Astrocyte (in vitro differentiated cells and primary cell): ENCODE results near the gene EMP2. TPM values are rescaled to one million over a fixed set of nuclear protein-coding genes. Genes with fewer than 3 reads are reported as not detected.

Source experiments
- DNase-seq: peaks from one replicate; pipeline ENCODE4 v3.0.0-alpha.2; 2010; ENCODE audit warnings: low read depth
- FAIRE-seq: peaks from 2 replicates; lab custom pipeline; 2011; peaks lifted over from hg19 to GRCh38; lab: Jason Lieb, UNC
- H2AFZ ChIP-seq: 2 replicates; pipeline ENCODE4 v1.6.0; 2012; ENCODE audit warnings: low read depth, low read length, inconsistent platforms
- H3K27ac ChIP-seq: 2 replicates; pipeline ENCODE4 v1.5.1; 2011; ENCODE audit warnings: low read depth, low read length, inconsistent platforms
- H3K27me3 ChIP-seq: 2 replicates; pipeline ENCODE4 v1.6.0; 2011; ENCODE audit warnings: low read length, inconsistent platforms; ENCODE audit not compliant: insufficient read depth
- H3K36me3 ChIP-seq: 2 replicates; pipeline ENCODE4 v1.5.1; 2011; ENCODE audit warnings: low read length, inconsistent platforms; ENCODE audit not compliant: insufficient read depth
- H3K4me1 ChIP-seq: 2 replicates; pipeline ENCODE4 v1.5.1; 2011; ENCODE audit warnings: low read length, inconsistent platforms; ENCODE audit not compliant: insufficient read depth
- H3K4me2 ChIP-seq: 2 replicates; pipeline ENCODE4 v1.6.0; 2012; ENCODE audit warnings: low read length, inconsistent platforms
- H3K4me3 ChIP-seq: 2 replicates; pipeline ENCODE4 v1.5.1; 2011; ENCODE audit warnings: low read depth, mild to moderate bottlenecking, low read length, inconsistent platforms; ENCODE audit not compliant: insufficient read depth
- H3K79me2 ChIP-seq: 2 replicates; pipeline ENCODE4 v1.6.0; 2012; ENCODE audit warnings: mild to moderate bottlenecking, low read length, inconsistent platforms; ENCODE audit not compliant: insufficient read depth
- H3K9ac ChIP-seq: 2 replicates; pipeline ENCODE4 v1.6.0; 2012; ENCODE audit warnings: mild to moderate bottlenecking, low read length, inconsistent platforms
- H3K9me3 ChIP-seq: 2 replicates; pipeline ENCODE4 v1.5.1; 2012; ENCODE audit warnings: low read depth, mild to moderate bottlenecking, low read length, inconsistent platforms; ENCODE audit not compliant: insufficient read depth
- H4K20me1 ChIP-seq: 2 replicates; pipeline ENCODE4 v1.6.0; 2012; ENCODE audit warnings: low read length, inconsistent platforms; ENCODE audit not compliant: insufficient read depth
- H3K27ac Mint-ChIP-seq: one replicate; pipeline ENCODE4 v1.8.0; 2021; ENCODE audit warnings: mild to moderate bottlenecking, mixed read lengths; ENCODE audit not compliant: unreplicated experiment
- H3K27me3 Mint-ChIP-seq: one replicate; pipeline ENCODE4 v1.8.0; 2021; ENCODE audit warnings: low read depth, mixed read lengths; ENCODE audit not compliant: unreplicated experiment
- H3K36me3 Mint-ChIP-seq: one replicate; pipeline ENCODE4 v1.8.0; 2021; ENCODE audit warnings: low read depth, mixed read lengths; ENCODE audit not compliant: unreplicated experiment
- H3K4me1 Mint-ChIP-seq: one replicate; pipeline ENCODE4 v1.8.0; 2021; ENCODE audit warnings: low read depth, mixed read lengths; ENCODE audit not compliant: unreplicated experiment
- H3K4me3 Mint-ChIP-seq: one replicate; pipeline ENCODE4 v1.8.0; 2021; ENCODE audit warnings: mild to moderate bottlenecking, moderate library complexity, mixed read lengths; ENCODE audit not compliant: unreplicated experiment
- H3K9me3 Mint-ChIP-seq: one replicate; pipeline ENCODE4 v1.8.0; 2021; ENCODE audit warnings: mild to moderate bottlenecking, mixed read lengths; ENCODE audit not compliant: unreplicated experiment
- EZH2 ChIP-seq: IDR thresholded peaks from 2 replicates; pipeline ENCODE4 v1.6.1; 2012; ENCODE audit warnings: mild to moderate bottlenecking, low read length, inconsistent platforms; ENCODE audit not compliant: insufficient read depth
- total RNA-seq: library from RNA; stranded (reverse); gene quantifications from 2 replicates; pipeline ENCODE4 v1.2.1, GENCODE V29; 2021
- TF ChIP-seq, protein P1 (sequence below): IDR thresholded peaks from 2 replicates; pipeline ENCODE4 v1.5.1; 2011; ENCODE audit warnings: low read depth, mild to moderate bottlenecking, inconsistent platforms, low read length, moderate library complexity; ENCODE audit not compliant: insufficient read depth

EMP2 gene
- total RNA-seq, 1 donor from 2014 or later, result 1.7 TPM

DNA sequence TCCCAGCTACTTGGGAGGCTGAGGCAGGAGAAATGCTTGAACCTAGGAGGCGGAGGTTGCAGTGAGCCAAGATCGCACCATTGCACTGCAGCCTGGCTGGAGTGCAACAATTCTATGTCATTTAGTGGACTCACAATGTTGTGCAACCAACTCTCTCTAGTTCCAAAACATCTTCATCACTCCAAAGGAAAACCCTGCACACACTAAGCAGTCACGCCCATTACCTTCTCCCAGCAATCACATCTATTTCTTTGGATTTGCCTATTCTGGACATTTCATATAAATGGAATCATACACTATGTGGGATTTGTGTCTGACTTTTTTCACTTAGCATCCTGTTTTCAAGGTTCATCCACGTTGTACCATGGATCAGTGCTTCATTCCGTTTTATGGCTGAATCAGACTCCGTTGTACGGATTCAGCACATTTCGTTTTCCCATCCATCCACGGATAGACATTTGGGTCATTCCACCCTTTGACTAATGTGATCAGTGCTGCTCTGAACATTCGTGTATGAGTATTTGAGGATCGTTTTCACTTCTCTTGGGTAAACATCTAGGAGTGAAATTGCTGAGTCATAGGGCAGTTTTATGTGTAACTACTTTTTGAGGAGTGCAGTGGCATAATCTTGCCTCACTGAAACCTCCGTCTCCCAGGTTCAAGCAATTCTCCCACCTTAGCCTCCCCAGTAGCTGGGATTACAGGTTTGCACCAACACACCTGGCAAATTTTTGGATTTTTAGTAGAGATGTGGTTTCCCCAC is 45.4 kb upstream of the EMP2 start:
- H3K27ac Mint-ChIP-seq, result no peak overlapping the region
- H3K4me1 Mint-ChIP-seq, result no peaks in the 10 kb centered on the region
- H3K36me3 Mint-ChIP-seq, result no peaks in the 10 kb centered on the region
- peaks cover 2% of the 10 kb centered on the region for H3K9me3 Mint-ChIP-seq
- H3K9ac ChIP-seq, result no peak overlapping the region
- H3K79me2 ChIP-seq, result no peaks in the 10 kb centered on the region
- no peak overlapping the region for H3K4me3 ChIP-seq
- TF ChIP-seq, protein P1, sequence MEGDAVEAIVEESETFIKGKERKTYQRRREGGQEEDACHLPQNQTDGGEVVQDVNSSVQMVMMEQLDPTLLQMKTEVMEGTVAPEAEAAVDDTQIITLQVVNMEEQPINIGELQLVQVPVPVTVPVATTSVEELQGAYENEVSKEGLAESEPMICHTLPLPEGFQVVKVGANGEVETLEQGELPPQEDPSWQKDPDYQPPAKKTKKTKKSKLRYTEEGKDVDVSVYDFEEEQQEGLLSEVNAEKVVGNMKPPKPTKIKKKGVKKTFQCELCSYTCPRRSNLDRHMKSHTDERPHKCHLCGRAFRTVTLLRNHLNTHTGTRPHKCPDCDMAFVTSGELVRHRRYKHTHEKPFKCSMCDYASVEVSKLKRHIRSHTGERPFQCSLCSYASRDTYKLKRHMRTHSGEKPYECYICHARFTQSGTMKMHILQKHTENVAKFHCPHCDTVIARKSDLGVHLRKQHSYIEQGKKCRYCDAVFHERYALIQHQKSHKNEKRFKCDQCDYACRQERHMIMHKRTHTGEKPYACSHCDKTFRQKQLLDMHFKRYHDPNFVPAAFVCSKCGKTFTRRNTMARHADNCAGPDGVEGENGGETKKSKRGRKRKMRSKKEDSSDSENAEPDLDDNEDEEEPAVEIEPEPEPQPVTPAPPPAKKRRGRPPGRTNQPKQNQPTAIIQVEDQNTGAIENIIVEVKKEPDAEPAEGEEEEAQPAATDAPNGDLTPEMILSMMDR, result no peak
- TF ChIP-seq EZH2, result no peak
- FAIRE-seq, result no peak
- no peaks in the 10 kb centered on the region for H3K36me3 ChIP-seq
- H3K27me3 Mint-ChIP-seq, result peaks cover 10% of the 10 kb centered on the region
- H3K27ac ChIP-seq, result no peak overlapping the region
- H3K4me1 ChIP-seq, result no peaks in the 10 kb centered on the region
- no peaks in the 10 kb centered on the region for H3K27me3 ChIP-seq
- no peak overlapping the region for H3K4me2 ChIP-seq
- H3K4me3 Mint-ChIP-seq, result no peak overlapping the region
- no peak overlapping the region for H2AFZ ChIP-seq
- no peaks in the 10 kb centered on the region for H3K9me3 ChIP-seq
- DNase-seq, result peak; percentile 32
- H4K20me1 ChIP-seq, result no peaks in the 10 kb centered on the region

DNA sequence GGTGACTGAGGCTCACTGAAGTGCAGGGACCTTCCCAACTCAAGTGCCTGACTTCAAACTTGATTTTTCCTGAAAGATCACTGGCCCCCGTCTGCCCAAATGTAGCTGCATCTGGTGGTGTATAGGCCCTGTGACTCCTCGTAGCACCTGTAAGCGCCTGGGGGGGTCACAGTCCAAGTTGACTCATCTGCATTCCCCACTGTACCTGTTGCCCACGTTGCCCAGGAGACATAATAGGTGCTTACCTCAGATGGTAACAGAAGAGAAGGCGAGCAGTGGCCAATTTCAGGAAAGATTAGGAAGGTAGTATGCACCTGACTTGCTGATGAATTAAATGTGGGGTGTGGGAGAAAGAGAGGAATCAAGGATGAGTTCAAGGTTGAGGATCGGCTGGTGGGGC is 44.1 kb upstream of the EMP2 start:
- H3K4me3 ChIP-seq, result no peak overlapping the region
- H4K20me1 ChIP-seq, result no peaks in the 10 kb centered on the region
- H3K27me3 ChIP-seq, result no peaks in the 10 kb centered on the region
- FAIRE-seq (no peak), DNase-seq (no peak)
- no peak overlapping the region for H3K27ac ChIP-seq
- no peaks in the 10 kb centered on the region for H3K9me3 ChIP-seq
- TF ChIP-seq, protein P1, result no peak
- no peak for TF ChIP-seq EZH2
- H2AFZ ChIP-seq, result no peak overlapping the region
- H3K9ac ChIP-seq, result no peak overlapping the region
- Mint-ChIP-seq H3K27ac (no peak overlapping the region), H3K36me3 (no peaks in the 10 kb centered on the region), H3K27me3 (peaks cover 17% of the 10 kb centered on the region), H3K9me3 (peaks cover 2% of the 10 kb centered on the region), H3K4me3 (no peak overlapping the region), H3K4me1 (no peaks in the 10 kb centered on the region)
- H3K4me1 ChIP-seq, result no peaks in the 10 kb centered on the region
- H3K79me2 ChIP-seq, result no peaks in the 10 kb centered on the region
- no peaks in the 10 kb centered on the region for H3K36me3 ChIP-seq
- H3K4me2 ChIP-seq, result no peak overlapping the region

GRCh38 chr16:10623059-10623458 is 42.7 kb upstream of the EMP2 start:
- H2AFZ ChIP-seq, result no peak overlapping the region
- H3K27ac Mint-ChIP-seq, result no peak overlapping the region
- DNase-seq, result no peak
- H3K4me2 ChIP-seq, result no peak overlapping the region
- H3K4me3 ChIP-seq, result no peak overlapping the region
- no peaks in the 10 kb centered on the region for H3K79me2 ChIP-seq
- peaks cover 22% of the 10 kb centered on the region for H3K27me3 Mint-ChIP-seq
- peaks cover 2% of the 10 kb centered on the region for H3K9me3 Mint-ChIP-seq
- no peaks in the 10 kb centered on the region for H3K36me3 ChIP-seq
- H3K36me3 Mint-ChIP-seq, result no peaks in the 10 kb centered on the region
- H3K27me3 ChIP-seq, result no peaks in the 10 kb centered on the region
- H3K9me3 ChIP-seq, result no peaks in the 10 kb centered on the region
- H3K4me3 Mint-ChIP-seq, result no peak overlapping the region
- TF ChIP-seq, protein P1, result no peak
- no peak for TF ChIP-seq EZH2
- H3K9ac ChIP-seq, result no peak overlapping the region
- H3K4me1 Mint-ChIP-seq, result no peaks in the 10 kb centered on the region
- FAIRE-seq, result no peak
- no peak overlapping the region for H3K27ac ChIP-seq
- no peaks in the 10 kb centered on the region for H4K20me1 ChIP-seq
- no peaks in the 10 kb centered on the region for H3K4me1 ChIP-seq
